Smooth muscle cell (in vitro differentiated cells): ENCODE results near the gene ENTPD6. TPM values are rescaled to one million over a fixed set of nuclear protein-coding genes. Genes with fewer than 3 reads are reported as not detected.

Experiments used
- DNase-seq: peaks from one replicate; lab custom pipeline; 2025; ENCODE audit not compliant: unreplicated experiment; lab: John Stamatoyannopoulos, UW
- H2AFZ ChIP-seq: fragments of 200-600 bp; sonication (generic); 2 replicates; pipeline ENCODE4 v1.6.0; 2016; ENCODE audit warnings: antibody characterized with exemption, low read depth, mild to moderate bottlenecking
- H3F3A ChIP-seq: fragments of 200-600 bp; sonication (generic); 2 replicates; pipeline ENCODE4 v1.6.0; 2017; ENCODE audit warnings: antibody characterized with exemption, low read depth
- H3K27ac ChIP-seq: fragments of 200-600 bp; sonication (generic); 2 replicates; pipeline ENCODE4 v1.5.1; 2016; ENCODE audit warnings: low read depth, mild to moderate bottlenecking
- H3K27me3 ChIP-seq: fragments of 200-600 bp; sonication (generic); 2 replicates; pipeline ENCODE4 v1.6.1; 2016; ENCODE audit warnings: low read depth, mild to moderate bottlenecking
- H3K36me3 ChIP-seq: fragments of 200-600 bp; sonication (generic); 2 replicates; pipeline ENCODE4 v1.5.1; 2016; ENCODE audit warnings: low read depth
- H3K4me1 ChIP-seq: fragments of 200-600 bp; sonication (generic); 2 replicates; pipeline ENCODE4 v1.5.1; 2016; ENCODE audit warnings: low read depth
- H3K4me2 ChIP-seq: fragments of 200-600 bp; sonication (generic); 2 replicates; pipeline ENCODE4 v1.6.0; 2016; ENCODE audit warnings: mild to moderate bottlenecking
- H3K4me3 ChIP-seq: fragments of 200-600 bp; sonication (generic); 2 replicates; pipeline ENCODE4 v1.5.1; 2016; ENCODE audit warnings: mild to moderate bottlenecking
- H3K79me2 ChIP-seq: fragments of 200-600 bp; sonication (generic); 2 replicates; pipeline ENCODE4 v1.6.0; 2016; ENCODE audit warnings: low read depth, mild to moderate bottlenecking
- H3K9ac ChIP-seq: fragments of 200-600 bp; sonication (generic); 2 replicates; pipeline ENCODE4 v1.6.0; 2016; ENCODE audit warnings: low read depth
- H3K9me3 ChIP-seq: fragments of 200-600 bp; sonication (generic); replicated peaks from 2 replicates; pipeline ENCODE4 v1.5.1; 2016; ENCODE audit warnings: low read depth
- H4K20me1 ChIP-seq: fragments of 200-600 bp; sonication (generic); 2 replicates; pipeline ENCODE4 v1.6.0; 2016; ENCODE audit warnings: low read depth
- WGBS: methylation state at CpG from one replicate; pipeline ENCODE4 v1.1.7; 2016; ENCODE audit warnings: low lambda C conversion rate; 5-methylcytosine and 5-hydroxymethylcytosine counted together
- polyA plus RNA-seq: library from polyadenylated mRNA; unstranded; fragments of >200 nt; fragmentation: Nextera tagmentation; extraction: Ambion mirVana; gene quantifications from 2 replicates; pipeline ENCODE4 v1.2.1, GENCODE V29; 2016
- total RNA-seq: library from RNA; depleted of rRNA; stranded (reverse); fragments of >200 nt; gene quantifications from 2 replicates; pipeline ENCODE4 v1.2.3, GENCODE V29; 2014
- TF ChIP-seq, protein P1 (sequence below): fragments of 200-600 bp; sonication (generic); IDR thresholded peaks from 2 replicates; pipeline ENCODE4 v1.5.1; 2017; ENCODE audit warnings: borderline replicate concordance, mild to moderate bottlenecking, antibody characterized with exemption; ENCODE audit not compliant: insufficient read depth, poor library complexity, severe bottlenecking

Gene ENTPD6
- total and polyA plus RNA-seq, 2 experiments from 2014 or later = 12.6 to 19.9 TPM

DNA sequence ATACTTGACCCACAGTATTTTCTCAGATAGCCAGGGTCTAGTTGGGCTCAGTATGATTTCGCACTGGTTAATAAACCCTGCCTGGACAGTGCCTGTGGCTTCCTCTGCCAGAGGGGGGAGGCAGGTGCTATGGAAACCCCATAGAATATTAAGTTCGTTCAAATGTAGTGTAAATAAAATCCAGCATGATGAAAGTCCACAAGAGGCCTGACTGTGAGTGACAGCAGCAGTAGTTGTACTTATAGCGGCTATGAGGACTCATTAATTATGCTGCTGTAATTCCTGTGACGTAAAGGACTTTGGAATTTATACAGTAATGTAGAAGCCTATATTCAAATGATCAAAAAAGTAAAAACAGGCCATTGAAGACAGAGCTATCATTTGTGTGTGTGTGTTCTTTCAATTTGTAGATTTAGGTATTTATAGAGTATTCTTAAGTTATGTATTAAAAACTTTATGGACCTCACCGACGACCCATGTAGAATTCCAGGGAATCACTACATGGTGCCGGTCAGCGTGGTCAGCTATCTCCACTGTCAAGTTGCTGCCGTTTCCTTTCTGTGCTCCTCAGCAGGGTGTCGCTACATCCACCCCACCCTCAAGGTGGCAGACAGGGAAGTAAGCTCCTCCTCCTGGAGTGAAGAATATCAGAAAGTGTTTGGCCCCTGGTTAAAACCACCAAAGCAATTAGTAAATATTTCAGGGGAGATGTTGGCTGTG lies 62.4 kb downstream of the ENTPD6 start:
- TF ChIP-seq, protein P1, sequence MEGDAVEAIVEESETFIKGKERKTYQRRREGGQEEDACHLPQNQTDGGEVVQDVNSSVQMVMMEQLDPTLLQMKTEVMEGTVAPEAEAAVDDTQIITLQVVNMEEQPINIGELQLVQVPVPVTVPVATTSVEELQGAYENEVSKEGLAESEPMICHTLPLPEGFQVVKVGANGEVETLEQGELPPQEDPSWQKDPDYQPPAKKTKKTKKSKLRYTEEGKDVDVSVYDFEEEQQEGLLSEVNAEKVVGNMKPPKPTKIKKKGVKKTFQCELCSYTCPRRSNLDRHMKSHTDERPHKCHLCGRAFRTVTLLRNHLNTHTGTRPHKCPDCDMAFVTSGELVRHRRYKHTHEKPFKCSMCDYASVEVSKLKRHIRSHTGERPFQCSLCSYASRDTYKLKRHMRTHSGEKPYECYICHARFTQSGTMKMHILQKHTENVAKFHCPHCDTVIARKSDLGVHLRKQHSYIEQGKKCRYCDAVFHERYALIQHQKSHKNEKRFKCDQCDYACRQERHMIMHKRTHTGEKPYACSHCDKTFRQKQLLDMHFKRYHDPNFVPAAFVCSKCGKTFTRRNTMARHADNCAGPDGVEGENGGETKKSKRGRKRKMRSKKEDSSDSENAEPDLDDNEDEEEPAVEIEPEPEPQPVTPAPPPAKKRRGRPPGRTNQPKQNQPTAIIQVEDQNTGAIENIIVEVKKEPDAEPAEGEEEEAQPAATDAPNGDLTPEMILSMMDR = no peak
- Histone ChIP-seq H3K9me3 (no peaks in the 10 kb centered on the region), H3K79me2 (peaks cover 29% of the 10 kb centered on the region), H3F3A (peaks cover 5% of the 10 kb centered on the region), H3K27ac (no peak overlapping the region), H2AFZ (no peak overlapping the region), H3K36me3 (no peaks in the 10 kb centered on the region), H3K27me3 (no peaks in the 10 kb centered on the region), H3K9ac (no peak overlapping the region), H4K20me1 (peaks cover 60% of the 10 kb centered on the region), H3K4me3 (no peak overlapping the region), H3K4me1 (peaks cover 18% of the 10 kb centered on the region), H3K4me2 (no peak overlapping the region)
- WGBS = 96% methylated on average over 10 of the region's 10 CpGs
- DNase-seq = no peak

DNA sequence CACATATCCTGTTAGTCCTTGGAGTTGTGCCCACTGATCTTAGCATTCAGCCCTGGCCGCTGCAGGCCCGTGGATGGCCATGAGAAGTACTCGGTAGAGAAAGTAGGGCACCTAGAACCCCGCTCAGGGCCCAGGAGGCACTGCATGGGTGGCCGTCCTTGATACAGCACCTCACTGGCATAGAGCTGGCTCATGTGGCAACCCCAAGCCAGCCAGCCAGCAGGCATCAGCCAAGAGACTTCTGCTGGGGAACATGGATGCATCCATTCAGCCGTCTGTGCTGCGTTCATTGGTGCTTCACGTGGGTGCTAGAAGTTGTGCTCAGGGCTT lies 62.9 kb downstream of the ENTPD6 start:
- Histone ChIP-seq H3K9me3 (no peaks in the 10 kb centered on the region), H3K4me2 (no peak overlapping the region), H3K79me2 (peaks cover 29% of the 10 kb centered on the region), H3K4me1 (peaks cover 18% of the 10 kb centered on the region), H3K36me3 (no peaks in the 10 kb centered on the region), H4K20me1 (peaks cover 54% of the 10 kb centered on the region), H2AFZ (no peak overlapping the region), H3K4me3 (no peak overlapping the region), H3K9ac (no peak overlapping the region), H3F3A (peaks cover 4% of the 10 kb centered on the region), H3K27ac (no peak overlapping the region), H3K27me3 (no peaks in the 10 kb centered on the region)
- TF ChIP-seq, protein P1 = no peak
- WGBS = 93% methylated on average over 8 of the region's 8 CpGs
- no peak for DNase-seq

GRCh38 chr20:25258828-25259227 lies 63.3 kb downstream of the ENTPD6 start:
- Histone ChIP-seq H3K4me2 (no peak overlapping the region), H3K4me3 (no peak overlapping the region), H3K36me3 (no peaks in the 10 kb centered on the region), H2AFZ (no peak overlapping the region), H4K20me1 (peaks cover 50% of the 10 kb centered on the region), H3K9ac (no peak overlapping the region), H3K4me1 (peaks cover 15% of the 10 kb centered on the region), H3F3A (no peaks in the 10 kb centered on the region), H3K27me3 (no peaks in the 10 kb centered on the region), H3K79me2 (peaks cover 29% of the 10 kb centered on the region), H3K27ac (no peak overlapping the region), H3K9me3 (no peaks in the 10 kb centered on the region)
- TF ChIP-seq, protein P1 = no peak
- 81% methylated on average over 4 of the region's 4 CpGs for WGBS
- DNase-seq = no peak

GRCh38 chr20:25259358-25259757 lies 63.8 kb downstream of the ENTPD6 start:
- 98% methylated on average over 8 of the region's 12 CpGs for WGBS
- H3K9me3 ChIP-seq = no peaks in the 10 kb centered on the region
- H3K9ac ChIP-seq = no peak overlapping the region
- no peaks in the 10 kb centered on the region for H3K36me3 ChIP-seq
- TF ChIP-seq, protein P1 = no peak
- no peak overlapping the region for H3K4me3 ChIP-seq
- H2AFZ ChIP-seq = no peak overlapping the region
- no peak overlapping the region for H3K4me2 ChIP-seq
- peaks cover 10% of the 10 kb centered on the region for H3K4me1 ChIP-seq
- H3K79me2 ChIP-seq = peaks cover 29% of the 10 kb centered on the region
- H3F3A ChIP-seq = no peaks in the 10 kb centered on the region
- H3K27ac ChIP-seq = no peak overlapping the region
- no peak for DNase-seq
- peaks cover 45% of the 10 kb centered on the region for H4K20me1 ChIP-seq
- H3K27me3 ChIP-seq = no peaks in the 10 kb centered on the region
